Erythroblast (primary cell): ENCODE measurements around the gene TSHZ2.

ENCODE experiments used
- GATA1 ChIP-seq: IDR thresholded peaks from 2 replicates; pipeline ENCODE4 v1.6.1; 2011; ENCODE audit warnings: low read depth, mild to moderate bottlenecking, control low read depth, low read length, moderate library complexity
- POLR2A ChIP-seq: IDR thresholded peaks from 2 replicates; pipeline ENCODE4 v1.6.1; 2011; ENCODE audit warnings: mild to moderate bottlenecking, low read length

DNA sequence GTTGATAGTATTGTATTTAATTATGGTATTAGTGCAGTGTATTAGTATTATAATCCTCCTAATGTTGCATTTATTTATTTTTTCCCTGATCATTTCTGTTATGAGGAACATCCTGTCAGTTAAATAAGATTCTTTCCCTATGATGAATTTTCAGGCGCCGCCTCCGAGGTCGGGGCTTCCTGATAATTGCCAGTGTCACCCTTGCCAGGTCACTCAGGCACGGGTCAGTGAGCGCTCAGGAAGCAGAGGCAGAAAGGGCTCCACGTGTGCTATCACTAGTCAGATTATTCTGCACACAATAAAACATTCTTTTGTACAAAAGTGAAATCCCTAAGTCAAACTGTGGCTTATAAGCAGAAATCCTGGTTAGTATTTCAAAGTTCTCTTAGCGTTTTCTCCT is 64.8 kb downstream of the TSHZ2 start:
- TF ChIP-seq POLR2A (no peak), GATA1 (no peak)
